HG03442 (cell line): ENCODE data around the gene ATP9B.
"Not testable (repeated sequence)": the region's sequence is repeated elsewhere in the genome, so short reads cannot be mapped to it uniquely, and the experiment has no call there.

ENCODE experiments used
- ATAC-seq: cut with Tn5 transposase; IDR thresholded peaks from one replicate; pipeline ENCODE4 v1.9.1; 2021; ENCODE audit warnings: mild to moderate bottlenecking, moderate library complexity; ENCODE audit not compliant: unreplicated experiment

Gene ATP9B

DNA sequence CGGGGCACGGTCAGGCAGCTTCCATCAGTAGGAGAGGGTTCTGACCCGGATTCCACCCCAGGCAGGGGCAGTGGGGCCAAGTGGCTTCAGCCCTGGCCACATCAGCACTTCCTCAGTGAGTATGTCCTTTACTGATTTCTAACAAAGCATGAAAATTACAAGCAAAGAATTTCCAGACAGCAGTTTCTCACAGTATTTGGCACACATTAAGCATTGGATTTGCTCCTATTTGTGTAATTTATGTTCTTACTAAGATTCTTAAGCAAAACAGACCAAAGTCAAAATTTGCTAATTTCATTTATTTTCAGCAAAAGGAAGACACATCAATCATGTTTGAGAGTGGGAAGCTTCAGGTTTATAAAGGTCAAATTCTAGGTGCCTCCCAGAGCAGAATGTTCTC lies 253.2 kb downstream of the ATP9B start:
- ATAC-seq, result no peak

DNA sequence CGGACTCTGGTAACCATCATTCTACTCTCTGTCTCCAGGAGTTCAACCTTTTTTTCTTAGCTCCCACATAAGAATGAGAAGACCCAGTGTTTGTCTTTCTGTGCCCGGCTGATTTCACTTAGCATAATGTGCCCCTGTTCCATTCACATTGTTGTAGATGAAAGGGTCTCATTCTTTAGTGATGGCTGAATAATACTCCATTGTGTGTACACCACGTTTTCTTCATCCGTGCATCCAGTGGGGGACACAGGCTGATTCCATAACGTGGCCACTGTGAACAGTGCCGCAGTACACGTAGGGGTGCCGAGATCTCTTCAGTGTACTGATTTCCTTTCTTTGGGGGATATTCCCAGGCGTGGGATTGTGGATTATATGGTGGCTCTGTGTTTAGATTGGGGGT lies 254.3 kb downstream of the ATP9B start:
- ATAC-seq, result no peak

DNA sequence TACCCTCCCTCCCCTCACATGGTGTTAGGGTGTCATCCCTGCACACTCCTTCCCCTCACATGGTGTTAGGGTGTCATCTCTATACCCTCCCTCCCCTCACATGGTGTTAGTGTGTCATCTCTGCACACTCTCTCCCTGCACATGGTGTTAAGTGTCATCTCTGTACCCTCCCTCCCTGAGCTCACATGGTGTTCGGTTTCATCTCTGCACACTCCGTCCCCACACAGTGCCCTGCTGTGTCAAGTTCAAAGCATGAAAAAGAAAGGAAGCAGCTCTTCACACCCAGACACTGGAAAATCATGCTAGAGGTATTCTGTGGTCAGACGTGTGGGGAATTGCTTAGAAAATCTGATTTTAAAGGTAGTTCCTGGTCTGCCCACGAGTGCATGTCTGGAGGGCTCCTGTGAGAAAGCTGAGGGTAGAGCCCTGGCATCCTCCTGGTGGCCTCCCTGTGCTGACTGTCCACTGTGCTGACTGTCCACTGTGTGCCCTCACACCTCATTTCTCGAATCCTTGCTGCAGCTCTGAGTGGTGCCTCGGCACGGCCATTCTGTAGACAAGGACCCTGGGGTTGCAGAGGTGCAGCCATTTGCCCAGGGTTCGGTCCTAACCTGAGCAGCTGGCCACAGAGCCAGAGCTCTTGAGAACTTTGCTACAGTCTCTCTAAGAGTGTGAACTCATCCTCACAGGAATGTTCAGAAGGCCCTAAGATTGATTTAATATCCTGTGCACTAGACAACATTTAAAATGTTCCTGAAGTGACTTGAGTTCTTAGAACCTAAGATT lies 257.4 kb downstream of the ATP9B start:
- ATAC-seq, result no peak

DNA sequence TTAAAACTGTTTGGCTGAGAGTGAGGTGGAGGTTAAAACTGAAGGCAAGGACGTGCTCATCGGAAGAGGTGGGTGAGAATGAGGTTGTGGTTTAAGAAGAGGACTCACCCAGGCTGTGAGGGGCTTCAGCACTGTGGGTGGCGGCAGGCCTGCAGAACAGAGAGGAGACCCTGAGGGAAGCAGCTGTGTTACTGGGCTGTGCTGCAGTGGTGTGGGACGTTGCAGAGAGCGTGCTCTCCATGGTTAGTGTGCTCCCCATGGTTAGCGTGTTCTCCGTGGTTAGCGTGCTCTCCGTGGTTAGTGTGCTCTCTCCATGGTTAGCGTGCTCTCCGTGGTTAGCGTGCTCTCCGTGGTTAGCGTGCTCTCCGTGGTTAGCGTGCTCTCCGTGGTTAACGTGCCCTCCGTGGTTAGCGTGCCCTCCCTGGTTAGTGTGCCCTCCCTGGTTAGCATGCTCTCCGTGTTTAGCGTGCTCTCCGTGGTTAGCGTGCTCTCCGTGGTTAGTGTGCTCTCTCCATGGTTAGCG lies 258.1 kb downstream of the ATP9B start:
- ATAC-seq, result no peak

DNA sequence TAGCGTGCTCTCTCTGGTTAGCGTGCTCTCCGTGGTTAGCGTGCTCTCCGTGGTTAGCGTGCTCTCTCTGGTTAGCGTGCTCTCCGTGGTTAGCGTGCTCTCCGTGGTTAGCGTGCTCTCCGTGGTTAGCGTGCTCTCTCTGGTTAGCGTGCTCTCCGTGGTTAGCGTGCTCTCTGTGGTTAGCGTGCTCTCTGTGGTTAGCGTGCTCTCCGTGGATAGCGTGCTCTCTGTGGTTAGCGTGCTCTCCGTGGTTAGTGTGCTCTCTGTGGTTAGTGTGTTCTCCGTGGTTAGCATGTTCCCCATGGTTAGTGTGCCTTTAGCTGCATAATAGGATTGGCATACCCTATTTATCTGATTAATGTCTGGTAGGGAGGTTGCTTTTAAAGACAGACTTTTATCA lies 258.7 kb downstream of the ATP9B start:
- ATAC-seq, result not testable (repeated sequence)

DNA sequence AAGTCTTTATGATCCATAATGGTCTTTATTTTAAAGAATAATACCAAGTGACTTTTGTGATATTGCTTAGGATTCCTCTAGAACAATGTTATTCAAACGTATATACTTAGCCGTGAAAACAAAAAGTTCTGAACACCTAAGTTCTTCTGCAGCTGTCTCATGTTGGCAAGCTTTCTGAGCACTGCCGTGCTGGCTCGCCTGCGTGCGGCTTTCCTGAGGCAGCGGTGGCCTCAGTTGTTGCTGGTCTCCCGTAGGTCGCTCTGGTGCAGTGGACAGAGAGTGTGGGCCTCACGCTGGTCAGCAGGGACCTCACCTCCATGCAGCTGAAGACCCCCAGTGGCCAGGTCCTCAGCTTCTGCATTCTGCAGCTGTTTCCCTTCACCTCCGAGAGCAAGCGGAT lies 259.7 kb downstream of the ATP9B start:
- no peak for ATAC-seq

DNA sequence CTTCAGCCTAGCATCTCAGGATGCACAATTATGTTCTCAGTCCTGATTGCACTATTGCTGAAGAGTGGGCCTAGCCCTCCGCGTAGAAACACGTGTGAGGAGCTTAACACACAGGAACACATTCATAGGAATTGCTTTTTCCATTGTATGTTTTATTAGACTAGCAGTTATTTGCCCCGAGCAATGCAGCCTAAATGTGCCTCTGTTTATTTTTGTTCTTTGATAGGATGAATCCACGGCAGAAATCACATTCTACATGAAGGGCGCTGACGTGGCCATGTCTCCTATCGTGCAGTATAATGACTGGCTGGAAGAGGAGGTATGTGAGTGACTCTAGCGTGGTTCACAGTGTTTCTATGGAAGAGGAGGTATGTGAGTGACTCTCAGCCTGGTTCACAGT lies 260.6 kb downstream of the ATP9B start:
- ATAC-seq, result no peak

DNA sequence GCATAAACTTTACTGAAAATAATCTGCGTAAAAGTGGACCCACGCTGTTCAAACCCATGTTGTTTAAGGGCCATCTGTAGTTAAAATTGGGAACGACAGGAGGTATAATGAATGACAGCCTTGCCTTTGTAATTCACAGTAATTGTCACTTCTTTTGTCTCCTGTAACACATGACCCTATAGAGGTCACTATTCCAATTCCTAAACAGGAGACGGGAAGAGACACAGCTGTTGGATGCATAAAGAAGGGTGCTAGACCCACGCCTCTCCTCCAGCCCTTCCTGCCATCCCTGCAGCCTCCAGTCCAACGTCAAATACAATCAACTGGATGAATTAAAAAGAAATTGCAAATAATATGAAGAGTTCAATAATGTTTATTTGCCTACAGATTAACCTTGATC lies 263.5 kb downstream of the ATP9B start:
- no peak for ATAC-seq

DNA sequence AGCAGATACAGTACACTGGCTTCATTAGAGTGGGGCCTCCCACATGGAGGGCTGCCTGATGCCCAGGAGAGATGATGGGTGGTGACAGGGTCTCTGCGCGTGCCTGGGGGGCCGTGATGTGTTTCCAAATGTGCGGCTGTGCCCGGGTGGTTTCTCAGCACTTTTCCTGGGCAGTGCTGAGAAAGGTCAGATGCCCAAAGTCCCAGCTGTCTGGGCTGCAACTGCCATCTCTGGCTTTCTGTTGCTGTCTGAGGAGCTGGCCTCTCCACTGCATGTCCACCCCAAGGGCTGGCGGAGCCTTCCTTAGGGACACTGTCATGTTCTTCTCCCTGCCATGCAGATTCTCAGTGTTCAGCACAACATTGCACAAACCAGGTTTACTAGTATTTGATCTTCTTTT lies 263.9 kb downstream of the ATP9B start:
- no peak for ATAC-seq

DNA sequence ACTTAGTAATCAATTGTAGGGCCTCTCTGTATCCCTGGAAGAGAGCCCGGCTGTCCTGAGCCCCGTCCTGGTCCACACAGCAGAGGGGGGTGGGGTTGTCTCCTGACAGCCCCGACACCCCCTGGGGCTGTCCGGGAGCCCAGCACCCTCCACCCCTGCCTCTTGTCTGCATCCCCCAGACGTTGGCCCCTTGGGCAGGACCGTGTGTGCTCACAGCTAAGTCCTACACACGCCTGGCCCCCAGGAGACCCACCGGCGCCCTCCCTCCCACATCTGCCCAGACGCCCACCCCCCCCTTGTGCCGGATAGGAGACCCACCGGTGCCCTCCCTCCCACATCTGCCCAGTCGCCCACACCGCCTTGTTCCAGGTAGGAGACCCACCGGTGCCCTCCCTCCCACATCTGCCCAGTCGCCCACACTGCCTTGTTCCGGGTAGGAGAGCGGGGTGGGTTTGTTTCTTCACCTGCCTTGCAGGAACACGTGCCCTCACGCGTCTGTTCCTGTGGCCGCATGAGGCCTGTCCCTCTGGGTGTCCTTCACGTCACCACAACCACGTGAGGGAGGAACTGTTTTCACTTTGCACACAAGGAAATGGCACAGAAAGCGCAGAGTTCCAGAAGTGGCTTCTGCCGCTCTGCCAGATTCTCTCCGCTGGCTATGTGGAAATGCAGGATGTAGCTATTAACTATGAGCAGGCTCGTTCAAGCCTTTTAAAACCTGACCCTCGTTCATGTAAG lies 265.5 kb downstream of the ATP9B start:
- no peak for ATAC-seq

DNA sequence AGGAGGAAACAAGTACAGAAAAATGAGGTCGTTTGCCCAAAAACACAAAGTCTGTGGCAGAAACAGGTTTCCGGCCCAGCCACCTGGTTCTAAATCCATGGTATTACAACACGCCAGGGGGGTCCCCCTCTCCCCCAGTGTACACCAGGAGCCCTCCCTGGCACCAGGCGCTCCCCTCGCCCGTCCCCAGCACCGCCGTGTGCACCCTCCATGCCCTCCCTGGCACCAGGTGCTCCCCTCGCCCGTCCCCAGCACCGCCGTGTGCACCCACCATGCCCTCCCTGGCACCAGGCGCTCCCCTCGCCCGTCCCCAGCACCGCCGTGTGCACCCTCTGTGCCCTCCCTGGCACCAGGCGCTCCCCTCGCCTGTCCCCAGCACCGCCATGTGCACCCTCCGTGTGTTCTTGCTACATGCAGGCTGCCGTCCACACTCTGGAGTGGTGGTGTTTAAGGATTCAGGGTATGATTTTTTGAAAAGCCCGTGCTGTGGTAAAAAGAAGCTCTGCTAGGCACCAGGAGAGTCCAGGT lies 266.7 kb downstream of the ATP9B start:
- ATAC-seq, result no peak

DNA sequence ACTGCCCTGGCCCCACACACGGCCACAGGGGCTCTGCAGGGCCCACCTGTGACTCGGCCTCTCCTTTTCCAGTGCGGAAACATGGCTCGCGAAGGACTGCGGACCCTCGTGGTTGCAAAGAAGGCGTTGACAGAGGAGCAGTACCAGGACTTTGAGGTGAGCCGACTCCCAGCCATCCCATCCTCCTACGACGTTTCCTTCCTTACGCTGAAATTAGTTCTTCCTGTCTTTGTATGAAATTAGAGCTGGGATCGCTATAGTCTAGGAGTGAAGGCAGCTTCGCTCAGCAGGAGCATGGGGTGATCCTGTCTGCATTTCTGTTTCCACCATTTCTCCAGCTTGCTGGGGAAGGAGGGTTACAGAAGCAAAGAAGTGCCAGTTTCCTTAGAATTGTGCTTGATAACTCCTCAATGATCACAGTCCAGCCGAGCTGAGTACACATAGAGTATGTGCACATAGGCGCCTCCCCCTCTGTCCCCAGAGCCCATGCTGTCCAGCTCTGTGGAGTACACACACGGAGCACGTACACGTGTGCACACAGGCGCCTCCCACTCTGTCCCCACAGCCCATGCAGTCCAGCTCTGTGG lies 267.5 kb downstream of the ATP9B start:
- no peak for ATAC-seq

DNA sequence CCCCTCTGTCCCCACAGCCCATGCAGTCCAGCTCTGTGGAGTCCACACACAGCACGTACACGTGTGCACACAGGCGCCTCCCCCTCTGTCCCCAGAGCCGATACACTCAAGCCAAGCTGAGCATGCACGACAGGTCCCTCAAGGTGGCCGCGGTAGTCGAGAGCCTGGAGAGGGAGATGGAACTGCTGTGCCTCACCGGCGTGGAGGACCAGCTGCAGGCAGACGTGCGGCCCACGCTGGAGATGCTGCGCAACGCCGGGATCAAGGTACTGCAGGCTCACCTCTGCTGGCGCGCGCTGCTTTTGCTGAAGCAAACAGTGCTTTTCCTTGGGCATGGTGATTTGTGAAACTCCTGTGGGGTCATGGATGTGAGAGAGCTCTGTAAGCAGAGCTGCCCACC lies 268.0 kb downstream of the ATP9B start:
- no peak for ATAC-seq

DNA sequence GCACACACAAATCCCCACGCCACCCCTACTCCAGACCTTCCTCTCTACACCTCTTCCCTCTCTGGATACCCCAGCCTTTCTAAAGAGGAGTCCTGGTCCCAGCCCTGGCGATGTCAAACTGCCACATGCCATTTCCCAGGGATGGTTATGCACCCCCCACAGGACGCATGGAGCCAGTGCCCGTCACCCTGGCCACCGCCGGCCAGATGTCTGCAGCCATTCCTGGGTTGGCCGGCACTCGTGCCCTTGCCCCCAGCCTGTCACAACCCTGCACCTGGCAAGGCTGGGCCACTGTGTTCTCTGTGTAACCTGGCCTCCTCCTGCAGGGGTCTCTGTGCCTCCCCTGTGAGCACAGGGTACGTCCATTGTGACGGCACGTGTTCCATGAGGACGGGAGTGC lies 268.4 kb downstream of the ATP9B start:
- no peak for ATAC-seq

DNA sequence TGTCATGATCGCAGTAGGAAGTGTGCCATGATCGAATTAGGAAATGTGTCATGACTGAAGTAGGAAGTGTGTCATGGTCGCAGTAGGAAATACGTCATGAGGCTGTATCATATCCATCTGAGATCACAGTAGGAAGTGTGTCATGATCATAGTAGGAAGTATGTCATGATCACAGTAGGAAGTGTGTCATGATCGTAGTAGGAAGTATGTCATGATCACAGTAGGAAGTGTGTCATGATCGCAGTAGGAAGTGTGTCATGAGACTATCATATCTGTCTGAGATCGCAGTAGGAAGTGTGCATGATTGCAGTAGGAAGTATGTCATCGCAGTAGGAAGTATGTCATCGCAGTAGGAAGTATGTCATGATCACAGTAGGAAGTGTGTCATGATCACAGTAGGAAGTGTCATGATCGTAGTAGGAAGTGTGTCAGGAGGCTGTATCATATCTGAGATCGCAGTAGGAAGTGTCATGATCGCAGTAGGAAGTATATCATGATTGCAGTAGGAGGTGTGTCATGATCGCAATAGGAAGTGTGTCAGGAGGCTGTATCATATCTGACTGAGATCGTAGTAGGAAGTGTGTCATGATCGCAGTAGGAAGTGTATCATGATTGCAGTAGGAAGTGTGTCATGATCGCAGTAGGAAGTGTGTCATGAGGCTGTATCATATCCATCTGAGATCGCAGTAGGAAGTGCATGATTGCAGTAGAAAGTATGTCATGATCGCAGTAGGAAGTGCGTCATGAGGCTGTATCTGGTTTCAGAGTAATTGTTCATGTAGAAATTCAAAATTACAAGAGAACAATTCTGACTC lies 270.1 kb downstream of the ATP9B start:
- no peak for ATAC-seq

DNA sequence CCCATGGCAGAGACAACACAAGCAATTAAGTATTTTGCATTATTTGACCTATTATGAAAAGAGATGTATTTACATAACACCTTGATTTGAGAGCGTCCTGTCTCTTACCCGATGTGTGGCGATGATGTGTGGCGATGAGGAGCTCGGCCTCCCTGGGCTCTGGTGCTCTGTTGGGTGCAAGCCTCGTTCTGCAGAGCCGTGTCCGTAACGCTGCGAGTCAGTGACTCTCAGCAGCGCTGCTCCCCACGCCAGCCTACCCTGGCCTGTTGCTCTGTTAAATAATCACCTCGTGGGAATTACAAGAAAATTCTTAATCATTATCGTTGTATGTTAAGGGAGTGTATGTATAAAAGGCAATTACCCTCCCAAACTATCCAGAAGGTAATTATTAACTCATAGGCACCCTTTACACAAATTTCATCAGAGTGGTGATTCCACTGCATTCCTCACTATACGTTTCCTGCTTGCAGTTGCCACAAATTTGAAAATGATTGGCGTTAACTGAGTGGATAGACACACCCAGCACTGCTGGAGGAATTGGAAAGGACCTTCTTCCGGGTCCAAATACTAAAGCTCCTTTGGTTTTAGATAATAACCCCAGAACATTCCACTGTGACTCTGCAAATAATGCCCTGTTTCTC lies 274.5 kb downstream of the ATP9B start:
- ATAC-seq, result no peak

DNA sequence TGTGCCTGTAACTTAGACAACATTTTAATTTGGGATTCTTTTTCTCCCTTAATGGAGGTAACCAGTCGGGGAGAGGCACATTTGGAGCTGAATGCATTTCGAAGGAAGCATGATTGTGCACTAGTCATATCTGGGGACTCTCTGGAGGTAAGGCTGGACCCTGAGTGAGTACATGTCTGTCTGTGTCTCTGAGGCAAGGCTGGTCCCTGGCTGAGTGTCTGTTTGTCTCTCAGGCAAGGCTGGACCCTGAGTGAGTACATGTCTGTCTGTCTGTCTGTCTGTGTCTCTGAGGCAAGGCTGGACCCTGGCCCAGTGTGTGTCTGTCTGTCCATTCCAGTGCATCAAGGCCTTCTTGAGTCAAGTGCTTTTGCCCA lies 275.0 kb downstream of the ATP9B start:
- ATAC-seq, result no peak

DNA sequence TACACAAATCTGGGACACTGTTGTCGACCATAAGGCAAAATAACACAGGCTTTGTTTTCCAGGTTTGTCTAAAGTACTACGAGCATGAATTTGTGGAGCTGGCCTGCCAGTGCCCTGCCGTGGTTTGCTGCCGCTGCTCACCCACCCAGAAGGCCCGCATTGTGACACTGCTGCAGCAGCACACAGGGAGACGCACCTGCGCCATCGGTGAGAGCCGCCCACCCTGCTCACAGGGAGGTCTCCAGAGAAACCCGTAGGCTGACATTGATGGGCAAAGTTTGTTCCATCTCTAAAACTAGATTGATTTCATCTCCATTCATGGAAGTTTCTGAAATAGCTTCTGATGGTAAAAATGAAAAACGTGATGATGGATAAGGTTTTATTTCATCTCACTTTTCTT lies 276.2 kb downstream of the ATP9B start:
- no peak for ATAC-seq

DNA sequence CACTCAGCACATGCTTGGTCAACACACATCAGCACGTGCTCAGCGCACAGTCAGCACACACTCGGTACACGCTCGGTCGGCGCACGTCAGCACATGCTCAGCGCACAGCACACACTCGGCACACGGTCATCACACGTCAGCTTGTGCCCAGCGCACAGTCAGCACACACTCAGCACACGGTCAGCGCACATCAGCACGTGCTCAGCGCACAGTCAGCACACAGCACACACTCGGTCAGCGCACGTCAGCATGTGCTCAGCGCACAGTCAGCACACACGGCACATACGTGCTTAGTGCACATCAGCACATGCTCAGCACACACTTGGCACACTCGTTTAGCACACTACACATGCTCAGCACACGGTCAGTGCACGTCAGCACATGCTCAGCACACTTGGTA lies 276.8 kb downstream of the ATP9B start:
- ATAC-seq, result no peak

DNA sequence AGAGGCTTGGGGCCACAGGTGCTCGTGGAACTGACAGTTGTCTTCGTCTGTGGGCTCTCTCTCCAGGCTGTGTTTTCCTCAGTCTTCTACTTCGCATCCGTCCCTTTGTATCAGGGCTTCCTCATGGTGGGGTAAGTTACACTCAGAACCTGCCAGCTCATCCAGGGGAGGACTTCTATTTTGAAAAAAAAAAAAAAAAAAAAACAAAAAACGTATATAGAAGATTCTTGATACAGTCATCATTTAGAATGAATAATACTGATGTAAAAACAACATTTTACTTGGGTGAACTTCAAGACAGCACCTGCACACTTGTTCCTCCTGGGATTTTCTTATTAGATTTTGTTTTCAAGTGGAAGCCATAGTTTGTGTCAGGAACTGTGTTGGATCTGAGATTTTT lies 278.9 kb downstream of the ATP9B start:
- ATAC-seq, result no peak
